Upper lobe of left lung (tissue), 6 donors: Measurements from ENCODE around the gene SREBF1. TPM values are rescaled to one million over a fixed set of nuclear protein-coding genes. Genes with fewer than 3 reads are reported as not detected.
A peak's percentile ranks its signal among the peaks of the same experiment; 100 is the strongest.

Experiments used
- ATAC-seq, 2 donors: fragments of 200-7000 bp; cut with Tn5 transposase; one replicate each; pipeline ENCODE4 v1.9.1; 2022; ENCODE audit warnings: mild to moderate bottlenecking in 2 of 2, moderate library complexity in 2 of 2; ENCODE audit not compliant: low FRiP score in 2 of 2
- DNase-seq, 2 donors: peaks; one replicate each; pipeline ENCODE4 v3.0.0-alpha.2; 2019 to 2020
- H3K27ac ChIP-seq, 4 donors: fragments of 200-600 bp; sonication (generic); one replicate each; pipeline ENCODE4 v1.5.1; 2016 to 2019
- H3K27me3 ChIP-seq, 4 donors: fragments of 200-600 bp; sonication (generic); one replicate each; pipeline ENCODE4 v1.5.1; 2017 to 2019
- H3K36me3 ChIP-seq, 4 donors: fragments of 200-600 bp; sonication (generic); one replicate each; pipeline ENCODE4 v1.5.1; 2016 to 2019
- H3K4me1 ChIP-seq, 4 donors: fragments of 200-600 bp; sonication (generic); one replicate each; pipeline ENCODE4 v1.5.1; 2018 to 2019
- H3K4me3 ChIP-seq, 4 donors: fragments of 200-600 bp; sonication (generic); one replicate each; pipeline ENCODE4 v1.5.1; 2017 to 2019; ENCODE audit warnings: mild to moderate bottlenecking in 2 of 4, moderate library complexity in 1 of 4
- H3K9me3 ChIP-seq, 4 donors: fragments of 200-600 bp; sonication (generic); one replicate each; pipeline ENCODE4 v1.5.1; 2018 to 2019
- CTCF ChIP-seq, 6 experiments: fragments of 450-650 bp in 4 of 6; fragments of 200-600 bp in 2 of 6; sonication (generic) in 2 of 6; IDR thresholded peaks; one replicate each; pipeline ENCODE4 v1.5.1; 2016 to 2019; ENCODE audit warnings: antibody characterized with exemption in 6 of 6
- EP300 ChIP-seq, 4 donors: sonication (generic); formaldehyde crosslinking; IDR thresholded peaks; one replicate each; pipeline ENCODE4 v1.5.1; 2017; ENCODE audit warnings: antibody characterized with exemption in 4 of 4, control low read depth in 2 of 4
- POLR2A ChIP-seq, 4 donors: fragments of 450-650 bp; IDR thresholded peaks; one replicate each; pipeline ENCODE4 v1.5.1; 2016 to 2017; ENCODE audit warnings: antibody characterized with exemption in 4 of 4, mild to moderate bottlenecking in 2 of 4
- POLR2AphosphoS5 ChIP-seq, 2 donors: sonication (generic); formaldehyde crosslinking; IDR thresholded peaks; one replicate each; pipeline ENCODE4 v1.5.1; 2017; ENCODE audit warnings: antibody characterized with exemption in 2 of 2
- WGBS, 2 donors: methylation state at CpG; one replicate each; pipeline ENCODE4 v1.1.5; 2017 to 2018; 5-methylcytosine and 5-hydroxymethylcytosine counted together
- total RNA-seq, 6 donors: library from RNA; depleted of rRNA in 4 of 6; stranded (reverse); fragments of >200 nt in 4 of 6; gene quantifications; one replicate each; pipeline versions ENCODE4 v1.1.0 to v1.2.1, GENCODE V29; 2016 to 2021
- donor health status: DM: no; HTN: no; CAD: no; lungs with moderate emphysema.
- donor health status: DM: no; HTN: yes; CAD: no; lungs with severe emphysema.

SREBF1 gene
- total RNA-seq, 6 donors from 2014 or later = 64.2 to 579 (median 123) TPM

- ATAC-seq = no peak
Observed at GRCh38 chr17:17792551-17793377, 44.0 kb downstream of the SREBF1 start.

GRCh38 chr17:17792037-17792550 is 44.7 kb downstream of the SREBF1 start:
- H3K4me3 ChIP-seq = no peak overlapping the region
- H3K27me3 ChIP-seq = no peaks in the 10 kb centered on the region
- peaks cover 3 to 42% (median 35%) of the 10 kb centered on the region in 4 donors for H3K36me3 ChIP-seq
- H3K9me3 ChIP-seq = no peaks in the 10 kb centered on the region
- TF ChIP-seq EP300 (IDR thresholded peaks at IDR 0.05) (no peak), POLR2AphosphoS5 (IDR thresholded peaks at IDR 0.05) (no peak), CTCF (IDR thresholded peaks at IDR 0.05) (no peak), POLR2A (IDR thresholded peaks at IDR 0.05) (no peak)
- H3K4me1 ChIP-seq = peaks cover 7 to 34% (median 17%) of the 10 kb centered on the region in 4 donors
- no peak for ATAC-seq
- DNase-seq = no peak
- 78 to 81% methylated on average over 17 to 18 of the region's 18 CpGs for WGBS, 2 donors
- no peak overlapping the region for H3K27ac ChIP-seq

More at GRCh38 chr17:17792551-17793377, 44.0 kb downstream of the SREBF1 start:
- 30 to 40% methylated on average over 26 to 37 of the region's 38 CpGs for WGBS, 2 donors
- Histone ChIP-seq H3K4me1 (peaks cover 7 to 34% (median 17%) of the 10 kb centered on the region in 4 donors), H3K27me3 (no peaks in the 10 kb centered on the region), H3K9me3 (no peaks in the 10 kb centered on the region), H3K36me3 (peaks cover 3 to 48% (median 41%) of the 10 kb centered on the region in 4 donors), H3K27ac (peak overlapping the region in 1 of 4 donors; percentile 4), H3K4me3 (no peak overlapping the region)
- no peak for TF ChIP-seq POLR2A (IDR thresholded peaks at IDR 0.05)
- TF ChIP-seq POLR2AphosphoS5 (IDR thresholded peaks at IDR 0.05) = no peak
- no peak for TF ChIP-seq EP300 (IDR thresholded peaks at IDR 0.05)
- no peak for TF ChIP-seq CTCF (IDR thresholded peaks at IDR 0.05)
- peak in 1 of 2 donors; percentile 84 for DNase-seq

DNA sequence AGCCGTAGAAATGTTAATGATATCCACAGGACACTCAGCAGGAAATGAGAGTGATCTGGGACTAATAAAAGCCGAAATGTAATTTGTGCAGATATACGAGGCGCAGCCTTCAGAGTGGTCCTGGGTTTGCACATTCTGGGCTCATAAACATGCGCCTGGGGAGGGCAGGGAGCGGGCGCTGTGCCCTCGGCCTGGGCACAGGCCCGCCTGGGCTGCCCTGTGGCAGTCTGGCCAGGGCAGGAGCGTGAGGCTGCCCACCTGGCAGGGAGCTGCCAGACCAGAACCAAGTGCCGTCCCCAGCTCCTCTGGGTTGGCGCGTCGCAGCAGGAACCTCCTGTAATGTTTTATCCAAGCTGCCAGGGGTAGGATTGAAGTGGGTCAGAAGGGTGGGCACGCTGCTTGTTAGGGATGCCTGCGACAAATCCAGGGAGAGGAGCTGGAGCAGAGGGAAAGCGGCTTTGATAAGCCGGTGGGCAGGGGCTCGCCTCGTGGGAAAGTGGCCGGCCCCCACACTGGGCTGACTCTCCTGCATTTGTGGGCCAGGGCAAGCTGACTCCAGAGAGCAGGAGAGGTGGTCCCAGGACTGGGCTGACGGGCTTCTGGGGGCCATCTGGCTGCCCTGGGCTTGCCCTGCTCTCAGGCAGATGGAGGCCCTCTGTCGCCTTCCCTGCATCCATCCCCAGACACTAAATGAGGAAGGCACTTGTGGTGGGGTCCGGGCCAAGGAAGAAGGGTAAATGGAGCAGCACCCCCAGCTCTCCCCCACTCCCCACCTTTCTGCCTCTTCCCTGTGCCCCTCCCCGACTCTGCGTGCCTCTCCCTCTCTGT is 45.9 kb downstream of the SREBF1 start:
- TF ChIP-seq POLR2A (IDR thresholded peaks at IDR 0.05) (no peak), CTCF (IDR thresholded peaks at IDR 0.05) (no peak), POLR2AphosphoS5 (IDR thresholded peaks at IDR 0.05) (no peak), EP300 (IDR thresholded peaks at IDR 0.05) (no peak)
- no peaks in the 10 kb centered on the region for H3K27me3 ChIP-seq
- H3K4me3 ChIP-seq = no peak overlapping the region
- ATAC-seq = no peak
- H3K36me3 ChIP-seq = peaks cover 3 to 29% (median 26%) of the 10 kb centered on the region in 4 donors
- no peak overlapping the region for H3K27ac ChIP-seq
- no peak for DNase-seq
- no peaks in the 10 kb centered on the region for H3K9me3 ChIP-seq
- H3K4me1 ChIP-seq = peaks cover 7 to 34% (median 17%) of the 10 kb centered on the region in 4 donors
- WGBS, 2 donors = 89 to 91% methylated on average over 23 to 26 of the region's 26 CpGs

GRCh38 chr17:17789828-17790636 is 46.8 kb downstream of the SREBF1 start:
- H3K36me3 ChIP-seq = peaks cover 3 to 21% (median 18%) of the 10 kb centered on the region in 4 donors
- no peak overlapping the region for H3K27ac ChIP-seq
- peaks cover 7 to 40% (median 18%) of the 10 kb centered on the region in 4 donors for H3K4me1 ChIP-seq
- ATAC-seq = no peak
- no peak for DNase-seq
- 74 to 89% methylated on average over 8 to 12 of the region's 12 CpGs for WGBS, 2 donors
- no peaks in the 10 kb centered on the region for H3K9me3 ChIP-seq
- no peaks in the 10 kb centered on the region for H3K27me3 ChIP-seq
- TF ChIP-seq POLR2A (IDR thresholded peaks at IDR 0.05) (no peak), EP300 (IDR thresholded peaks at IDR 0.05) (no peak), CTCF (IDR thresholded peaks at IDR 0.05) (no peak), POLR2AphosphoS5 (IDR thresholded peaks at IDR 0.05) (no peak)
- H3K4me3 ChIP-seq = no peak overlapping the region
